Measurements from ENCODE around the gene SUCNR1.

GRCh38 chr3:151873398-151873797 lies at the start of gene SUCNR1:
- TF ChIP-seq CREB5 (CRISPR knock-in tag; IDR thresholded peaks at IDR 0.05; ENCODE audit: low read depth), result no peak
- TF ChIP-seq RARB (CRISPR knock-in tag; IDR thresholded peaks at IDR 0.05), result no peak
- no peak for TF ChIP-seq PATZ1 (CRISPR knock-in tag; IDR thresholded peaks at IDR 0.05; ENCODE audit: borderline replicate concordance)
- no peak for TF ChIP-seq ZFP30 (CRISPR knock-in tag; IDR thresholded peaks at IDR 0.05)
